Occipital lobe (tissue), 2 donors: ENCODE data around the gene SIAH2. TPM values are rescaled to one million over a fixed set of nuclear protein-coding genes. Genes with fewer than 3 reads are reported as not detected.
A peak's percentile ranks its signal among the peaks of the same experiment; 100 is the strongest.
"Not testable (repeated sequence)": the region's sequence is repeated elsewhere in the genome, so short reads cannot be mapped to it uniquely, and the experiment has no call there.

ENCODE experiments used
- DNase-seq: peaks from one replicate; lab custom pipeline; 2025; lab: John Stamatoyannopoulos, UW
- total RNA-seq: library from RNA; depleted of rRNA; stranded (reverse); fragments of >200 nt; gene quantifications from one replicate; pipeline ENCODE4 v1.2.3, GENCODE V29; 2014

The SIAH2 gene, protein sequence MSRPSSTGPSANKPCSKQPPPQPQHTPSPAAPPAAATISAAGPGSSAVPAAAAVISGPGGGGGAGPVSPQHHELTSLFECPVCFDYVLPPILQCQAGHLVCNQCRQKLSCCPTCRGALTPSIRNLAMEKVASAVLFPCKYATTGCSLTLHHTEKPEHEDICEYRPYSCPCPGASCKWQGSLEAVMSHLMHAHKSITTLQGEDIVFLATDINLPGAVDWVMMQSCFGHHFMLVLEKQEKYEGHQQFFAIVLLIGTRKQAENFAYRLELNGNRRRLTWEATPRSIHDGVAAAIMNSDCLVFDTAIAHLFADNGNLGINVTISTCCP
- 29.3 TPM for total RNA-seq

DNA sequence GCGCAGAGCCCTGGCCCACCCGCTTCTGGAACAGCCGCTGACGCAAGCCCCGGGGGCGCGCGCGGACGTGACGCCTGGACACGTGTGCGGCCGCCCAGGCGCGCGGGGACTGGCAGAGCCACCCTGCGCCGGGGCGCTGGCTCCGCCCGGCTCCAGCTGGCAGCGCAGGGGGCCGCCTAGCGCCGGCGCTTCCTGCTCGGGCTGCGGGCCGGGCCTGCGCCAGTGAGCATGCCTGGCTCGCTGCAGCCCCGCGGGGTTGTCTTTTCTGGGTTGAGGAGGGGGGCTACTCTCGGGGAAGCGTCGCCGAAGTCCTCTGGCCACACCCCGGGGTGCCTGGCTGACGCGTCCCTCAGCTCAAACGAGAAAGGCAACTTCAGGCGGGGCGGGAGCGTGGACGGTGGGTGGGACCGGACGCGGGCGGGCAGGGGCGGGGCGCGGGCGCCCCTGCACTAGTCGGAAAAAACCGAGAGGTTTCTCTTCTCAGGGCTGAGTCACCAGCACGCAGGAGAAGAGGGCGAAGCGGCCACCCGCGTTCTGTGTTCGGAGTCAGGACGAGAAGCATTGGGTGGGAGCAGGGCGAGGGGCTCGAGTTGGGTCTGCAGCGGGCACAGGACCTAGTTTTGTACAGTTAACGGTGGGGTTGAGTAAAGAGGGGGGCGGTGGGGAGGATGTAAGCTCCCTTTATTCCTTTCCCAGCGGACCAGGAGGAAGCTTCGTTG, at the start of gene SIAH2:
TSS of gene SIAH2 (minus strand) at position 48 of the 719 bp plus-strand sequence. CDS start 320 bp downstream, outside the sequence.
- peak; percentile 94 for DNase-seq

DNA sequence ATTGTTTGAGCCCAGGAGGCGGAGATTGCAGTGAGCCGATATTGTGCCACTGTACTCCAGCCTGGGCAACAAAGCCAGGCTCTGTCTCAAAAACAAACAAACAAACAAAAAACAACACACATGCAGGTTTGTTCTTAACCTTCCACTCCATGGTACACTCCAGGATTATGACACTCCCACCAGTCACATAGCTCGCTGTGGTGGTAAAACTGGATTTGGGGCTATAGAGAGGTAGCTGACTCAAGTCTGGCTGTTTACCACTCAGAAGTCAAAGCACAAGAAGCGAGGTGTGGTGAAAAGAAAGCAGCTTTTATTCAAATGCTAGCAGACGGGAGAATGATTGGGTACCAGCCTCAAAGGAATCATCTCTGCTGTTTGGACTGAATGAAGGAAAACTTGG, 49.0 kb upstream of the SIAH2 start:
- no peak for DNase-seq

- no peak for DNase-seq
Measured at GRCh38 chr3:150810641-150811040, 47.7 kb upstream of the SIAH2 start.

DNA sequence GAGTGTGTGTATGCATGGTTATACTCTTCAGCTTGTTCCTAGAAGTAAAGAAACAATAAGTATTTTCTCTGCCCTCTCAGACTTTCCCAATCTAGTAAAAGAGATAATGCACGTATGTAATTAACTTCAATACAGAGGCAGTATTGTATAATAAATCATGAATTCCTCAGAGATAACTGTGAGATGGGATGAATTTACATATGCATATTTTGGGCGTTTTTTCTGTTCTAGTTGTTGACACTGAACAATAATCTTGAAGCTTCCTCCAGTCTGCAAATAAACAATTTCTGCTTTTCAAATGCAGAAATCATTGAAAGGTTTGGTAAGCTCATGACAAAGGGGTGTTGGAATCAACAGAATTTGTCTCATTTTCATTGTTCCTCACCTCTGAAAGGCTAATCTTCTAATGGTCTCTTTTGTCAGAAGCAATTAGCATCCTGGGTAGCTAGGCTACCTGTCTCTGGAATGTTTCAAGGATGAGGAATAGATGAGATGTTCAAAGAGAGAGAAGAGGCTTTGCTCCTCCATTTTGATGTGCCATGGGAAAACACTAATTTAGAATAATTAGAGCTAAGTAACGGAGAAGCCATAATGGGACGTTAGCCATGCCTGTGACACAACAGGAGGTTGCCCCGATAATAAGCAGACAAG, 43.3 kb upstream of the SIAH2 start:
- DNase-seq = no peak

DNA sequence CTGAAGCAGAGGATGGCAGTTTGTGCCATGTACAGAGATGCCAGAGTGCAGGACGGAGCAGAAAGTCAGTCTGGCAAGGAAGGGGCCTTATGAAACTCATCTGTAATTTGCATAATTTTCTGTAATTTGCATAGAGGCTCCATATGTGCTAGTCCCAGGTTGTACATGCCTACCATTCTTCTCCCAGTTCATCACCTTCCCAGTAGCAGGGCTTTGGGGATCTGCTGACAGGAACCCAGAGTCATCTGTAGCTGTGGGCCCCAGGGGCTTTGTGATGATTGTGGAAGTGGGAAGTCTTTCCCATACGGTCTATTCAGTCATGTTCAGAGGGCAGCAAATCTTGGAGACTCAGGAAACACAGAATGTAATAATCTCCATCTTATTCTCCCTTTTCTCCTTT, 42.4 kb upstream of the SIAH2 start:
- no peak for DNase-seq

GRCh38 chr3:150803440-150803985, 40.5 kb upstream of the SIAH2 start:
- no peak for DNase-seq

- DNase-seq = no peak
Measured at GRCh38 chr3:150800722-150801121, 37.8 kb upstream of the SIAH2 start.

- DNase-seq = no peak
Measured at GRCh38 chr3:150798122-150798618, 35.2 kb upstream of the SIAH2 start.

- no peak for DNase-seq
Measured at GRCh38 chr3:150797155-150797554, 34.2 kb upstream of the SIAH2 start.

GRCh38 chr3:150796527-150796926, 33.6 kb upstream of the SIAH2 start:
- DNase-seq = not testable (repeated sequence)

DNA sequence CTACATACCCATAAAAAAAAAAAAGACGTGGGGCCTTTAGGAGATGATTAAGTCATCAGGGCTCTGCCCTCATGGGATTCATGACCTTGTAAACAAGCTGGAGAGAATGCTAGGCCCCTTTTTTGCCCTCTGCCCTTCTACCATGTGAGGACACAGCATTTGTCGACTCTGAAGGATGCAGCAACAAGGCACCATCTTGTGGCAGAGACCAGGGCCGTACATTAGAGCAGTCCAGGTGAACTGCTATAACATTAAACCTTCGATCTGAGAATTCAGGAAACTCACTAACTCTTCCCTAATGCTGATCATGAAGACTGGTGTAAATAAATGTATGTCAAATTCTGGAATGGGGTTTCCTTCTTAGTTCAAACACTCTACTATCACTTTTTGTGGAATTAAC, 30.7 kb upstream of the SIAH2 start:
- no peak for DNase-seq

DNA sequence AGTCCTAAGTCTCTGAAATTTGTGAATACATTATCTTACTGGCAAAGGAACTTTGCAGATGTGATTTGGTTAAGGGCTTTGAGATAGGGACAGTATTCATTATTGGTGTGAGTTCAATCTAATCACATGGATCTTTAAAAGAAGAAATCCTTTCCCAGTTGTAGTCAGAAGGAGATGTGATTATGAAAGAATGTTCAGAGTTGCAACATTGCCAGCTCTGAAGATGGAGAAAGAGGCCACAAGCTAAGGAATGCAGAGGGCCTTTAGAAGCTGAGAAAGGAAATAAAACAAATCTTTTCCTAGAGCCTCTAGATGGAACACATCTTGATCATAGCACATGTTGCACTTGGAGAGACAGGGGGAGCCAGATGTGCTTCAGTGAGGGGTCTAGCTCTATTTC, 27.7 kb upstream of the SIAH2 start:
- DNase-seq = no peak

- DNase-seq = no peak
Measured at GRCh38 chr3:150789451-150789850, 26.5 kb upstream of the SIAH2 start.

GRCh38 chr3:150787741-150788370, 24.9 kb upstream of the SIAH2 start:
- peak; percentile 74 for DNase-seq

GRCh38 chr3:150786791-150787190, 23.8 kb upstream of the SIAH2 start:
- DNase-seq = no peak

- DNase-seq = no peak
Measured at GRCh38 chr3:150784747-150785125, 21.8 kb upstream of the SIAH2 start.

DNA sequence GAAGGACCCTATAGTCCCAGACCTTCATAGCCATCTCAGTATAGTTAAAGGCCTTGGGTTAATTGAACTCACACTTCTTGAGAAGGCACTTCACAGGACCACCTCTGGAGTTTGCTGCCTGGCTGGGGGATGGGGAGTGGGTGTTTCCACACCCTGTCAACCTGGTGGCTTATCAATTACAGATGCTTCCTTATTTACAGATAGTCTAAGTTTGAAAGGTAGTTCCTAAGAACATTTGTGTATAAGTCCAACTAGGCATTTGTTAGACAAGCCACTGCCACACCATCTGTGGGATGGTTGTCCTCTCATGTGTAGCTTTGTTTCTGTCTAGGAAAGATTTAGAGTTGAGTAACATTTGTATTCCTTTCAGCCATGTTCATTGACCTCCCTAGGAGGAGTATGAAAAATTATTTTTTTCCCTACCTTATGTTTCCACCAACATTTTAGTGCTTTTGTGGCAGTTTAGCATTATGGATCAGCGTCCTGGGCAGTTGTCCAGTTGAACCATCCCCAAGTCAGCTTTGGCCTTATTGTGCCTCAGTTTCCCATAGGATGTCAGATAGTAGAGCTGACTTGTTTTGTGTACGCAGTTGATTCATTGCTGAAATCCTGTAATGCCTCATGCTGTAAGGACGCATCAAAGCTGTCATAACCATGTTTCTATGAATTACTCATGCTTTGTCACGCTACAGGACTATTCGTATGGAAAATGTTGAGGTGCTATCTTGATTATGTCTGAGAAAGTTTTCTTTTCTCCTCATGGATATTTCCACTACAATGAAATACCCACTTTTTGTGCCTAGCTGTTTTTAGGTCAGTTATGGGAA, 21.2 kb upstream of the SIAH2 start:
- DNase-seq = no peak

DNA sequence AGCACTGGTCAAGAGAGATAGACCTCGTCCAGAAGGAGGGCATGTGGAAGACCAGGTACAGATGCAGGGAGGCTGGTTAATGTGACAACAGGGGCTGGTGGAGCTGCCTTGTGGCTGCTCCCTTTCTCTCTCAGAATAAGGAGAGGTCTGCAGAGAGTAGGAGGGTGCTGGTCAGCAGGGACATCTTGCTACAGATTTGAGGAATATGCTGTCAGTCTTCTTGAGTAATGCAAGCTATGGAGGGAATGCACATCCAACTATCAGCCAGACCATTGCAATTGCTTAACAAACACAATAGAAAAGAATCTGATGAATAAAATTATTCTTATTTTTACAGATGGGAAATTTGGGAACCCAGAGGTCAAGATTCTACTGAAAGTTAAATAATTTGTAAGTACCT, 20.3 kb upstream of the SIAH2 start:
- no peak for DNase-seq

- no peak for DNase-seq
Measured at GRCh38 chr3:150779402-150779858, 16.5 kb upstream of the SIAH2 start.

DNA sequence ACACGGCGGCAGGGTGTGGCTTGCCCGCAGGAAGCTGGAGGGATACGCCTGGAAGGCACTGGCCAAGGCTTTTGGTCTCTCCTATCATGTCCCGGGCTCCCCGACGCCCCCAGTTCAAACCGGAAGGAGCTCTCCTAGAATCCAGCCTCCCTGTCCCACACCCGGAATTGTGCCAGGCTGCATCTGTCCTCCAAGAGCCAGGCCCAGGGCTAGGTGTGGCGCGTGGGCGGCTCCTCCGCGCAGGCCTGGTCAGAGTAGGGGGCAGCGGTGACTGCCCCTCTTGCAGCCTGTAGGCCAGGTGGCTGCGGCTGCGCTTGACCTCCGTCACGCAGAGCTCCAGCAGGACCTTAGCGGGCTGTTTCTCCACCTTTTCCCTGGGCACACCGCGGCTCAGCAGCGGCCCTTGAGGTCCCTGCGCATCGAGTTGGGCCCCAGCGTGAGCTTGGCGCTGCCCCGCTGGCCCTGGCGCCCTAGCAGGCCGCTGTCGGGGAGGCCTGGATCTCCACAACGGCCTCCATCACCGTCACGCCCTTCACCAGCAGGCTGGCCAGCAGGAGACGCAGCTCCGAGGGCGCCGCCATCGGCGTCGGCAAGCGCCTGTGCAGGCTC, 15.9 kb upstream of the SIAH2 start:
- DNase-seq = no peak
